T-cell (primary cell): ENCODE results near the gene ADCK1. TPM values are rescaled to one million over a fixed set of nuclear protein-coding genes. Genes with fewer than 3 reads are reported as not detected.
"Not testable (repeated sequence)": the region's sequence is repeated elsewhere in the genome, so short reads cannot be mapped to it uniquely, and the experiment has no call there.

Experiments used
- ATAC-seq, 4 experiments: fragments of 200-7000 bp in 3 of 4; fragments of 150-1000 bp in 1 of 4; cut with Tn5 transposase; replicated peaks in 1 of 4; 1 replicate in 3 of 4; 2 replicates in 1 of 4; pipeline ENCODE4 v1.10.0; 2021; ENCODE audit warnings: moderate library complexity in 3 of 4, mild to moderate bottlenecking in 2 of 4, moderate number of reproducible peaks in 1 of 4
- CTCF ChIA-PET, 2 donors: fragments of 300-600 bp; sonication (Branson Sonifier 250); formaldehyde crosslinking; loops; one replicate each; lab custom pipeline; 2022; ENCODE audit warnings: antibody characterized with exemption in 2 of 2; lab: Charles Lee
- POLR2A ChIA-PET, 2 donors: fragments of 300-600 bp; sonication (Branson Sonifier 250); formaldehyde crosslinking; loops; one replicate each; lab custom pipeline; 2022; ENCODE audit warnings: antibody characterized with exemption in 2 of 2; lab: Charles Lee
- DNase-seq, 35 experiments: peaks; one replicate each; pipeline versions ENCODE4 v3.0.0 to v3.0.0-alpha.2; 2013 to 2023
- H3K27ac ChIP-seq: one replicate; pipeline ENCODE4 v1.5.1; 2013; ENCODE audit warnings: low read length
- H3K27me3 ChIP-seq, 2 experiments: replicated peaks in 1 of 2; 1 replicate in 1 of 2; 2 replicates in 1 of 2; pipeline versions ENCODE4 v1.6.1 to v1.7.0; 2013; ENCODE audit warnings: low read length in 1 of 2, mixed read lengths in 1 of 2; ENCODE audit not compliant: control insufficient read depth in 2 of 2, insufficient read depth in 2 of 2; ENCODE audit errors: extremely low read depth in 1 of 2
- H3K36me3 ChIP-seq, 2 donors: 1 replicate in 1 of 2; 2 replicates in 1 of 2; pipeline versions ENCODE4 v1.6.1 to v1.7.0; 2013; ENCODE audit warnings: low read length in 1 of 2; ENCODE audit not compliant: control insufficient read depth in 2 of 2, insufficient read depth in 1 of 2; ENCODE audit errors: extremely low read depth in 1 of 2
- H3K4me1 ChIP-seq, 2 experiments: 1 replicate in 1 of 2; 2 replicates in 1 of 2; pipeline versions ENCODE4 v1.6.1 to v1.7.0; 2013; ENCODE audit warnings: low read length in 2 of 2, mixed read lengths in 1 of 2; ENCODE audit not compliant: insufficient read depth in 2 of 2, control insufficient read depth in 1 of 2; ENCODE audit errors: extremely low read depth in 1 of 2
- H3K4me3 ChIP-seq, 2 donors: 1 replicate in 1 of 2; 2 replicates in 1 of 2; pipeline versions ENCODE4 v1.5.1 to v1.7.0; 2013; ENCODE audit warnings: mild to moderate bottlenecking in 2 of 2, low read length in 1 of 2, moderate library complexity in 1 of 2; ENCODE audit not compliant: control insufficient read depth in 1 of 2; ENCODE audit errors: extremely low read depth in 1 of 2
- H3K9me3 ChIP-seq: 2 replicates; pipeline ENCODE4 v1.7.0; 2013
- H3K27ac Mint-ChIP-seq, 2 donors: one replicate each; pipeline ENCODE4 v1.8.0; 2020 to 2021; ENCODE audit warnings: mild to moderate bottlenecking in 2 of 2, mixed read lengths in 2 of 2
- H3K27me3 Mint-ChIP-seq, 2 donors: one replicate each; pipeline ENCODE4 v1.8.0; 2021 to 2022; ENCODE audit warnings: mixed read lengths in 2 of 2
- H3K36me3 Mint-ChIP-seq: one replicate; pipeline ENCODE4 v1.8.0; 2021; ENCODE audit warnings: mixed read lengths
- H3K4me1 Mint-ChIP-seq, 3 donors: one replicate each; pipeline ENCODE4 v1.8.0; 2020 to 2022; ENCODE audit warnings: mixed read lengths in 3 of 3, mild to moderate bottlenecking in 1 of 3
- H3K4me3 Mint-ChIP-seq, 3 donors: one replicate each; pipeline ENCODE4 v1.8.0; 2020 to 2022; ENCODE audit warnings: mild to moderate bottlenecking in 3 of 3, mixed read lengths in 3 of 3, moderate library complexity in 3 of 3
- H3K9me3 Mint-ChIP-seq, 3 donors: one replicate each; pipeline ENCODE4 v1.8.0; 2020 to 2022; ENCODE audit warnings: mixed read lengths in 3 of 3
- WGBS: methylation state at CpG from one replicate; pipeline ENCODE4 v1.1.5; 2013; ENCODE audit warnings: missing lambda C conversion rate; ENCODE audit not compliant: insufficient coverage; 5-methylcytosine and 5-hydroxymethylcytosine counted together
- total RNA-seq, 35 experiments: library from RNA in 6 of 35; stranded (reverse) in 6 of 35; fragments of 120-200 nt in 1 of 35; gene quantifications; one replicate each; pipeline versions ENCODE4 v1.2.1 to v1.2.4 and lab custom pipeline; 2013 to 2026

Gene ADCK1
- total RNA-seq, 5 donors from 2014 or later (not counting 1 experiment from before 2014, with no cell fraction given) = 6.3 to 16.1 (median 9.1) TPM

DNA sequence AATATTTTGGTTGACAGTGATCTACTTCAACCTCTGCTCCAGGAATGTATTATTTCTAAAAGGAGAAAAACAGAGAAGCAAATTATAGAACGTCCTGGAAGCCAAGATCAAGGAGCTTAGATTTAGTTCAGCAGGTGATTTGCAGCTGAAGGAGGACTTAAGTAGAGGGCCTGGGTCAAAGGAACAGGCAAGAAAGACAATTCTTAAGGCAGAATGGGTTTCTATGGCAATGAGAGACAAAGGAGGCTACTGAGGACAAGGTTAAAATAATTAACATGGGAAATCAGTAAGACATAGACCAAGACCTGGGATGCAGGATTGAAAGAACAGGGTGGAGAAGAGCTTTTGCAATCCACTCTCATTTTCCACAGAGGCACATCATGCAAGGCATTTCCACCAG is 36.6 kb upstream of the ADCK1 start:
- Mint-ChIP-seq H3K36me3 (peaks cover 6% of the 10 kb centered on the region), H3K4me1 (peaks cover 27 to 31% (median 30%) of the 10 kb centered on the region in 3 donors), H3K27ac (no peak overlapping the region), H3K4me3 (no peak overlapping the region), H3K9me3 (no peaks in the 10 kb centered on the region), H3K27me3 (no peaks in the 10 kb centered on the region)
- CTCF ChIA-PET = no interaction called here
- H3K36me3 ChIP-seq = peaks cover 0 to 2% of the 10 kb centered on the region in 2 donors
- no peak for ATAC-seq
- WGBS = 83% methylated on average over 1 of the region's 1 CpG
- H3K4me3 ChIP-seq = no peak overlapping the region
- no peaks in the 10 kb centered on the region for H3K9me3 ChIP-seq
- H3K27ac ChIP-seq = no peak overlapping the region
- no peaks in the 10 kb centered on the region for H3K27me3 ChIP-seq
- H3K4me1 ChIP-seq = peaks cover 9 to 25% of the 10 kb centered on the region in 2 experiments
- POLR2A ChIA-PET = interaction anchor here in 1 of 2 donors (0.6 kb wide), 1 partner anchor 11 kb away, joined by 6 read pairs; no protein-coding TSS in a partner anchor
- no peak for DNase-seq

DNA sequence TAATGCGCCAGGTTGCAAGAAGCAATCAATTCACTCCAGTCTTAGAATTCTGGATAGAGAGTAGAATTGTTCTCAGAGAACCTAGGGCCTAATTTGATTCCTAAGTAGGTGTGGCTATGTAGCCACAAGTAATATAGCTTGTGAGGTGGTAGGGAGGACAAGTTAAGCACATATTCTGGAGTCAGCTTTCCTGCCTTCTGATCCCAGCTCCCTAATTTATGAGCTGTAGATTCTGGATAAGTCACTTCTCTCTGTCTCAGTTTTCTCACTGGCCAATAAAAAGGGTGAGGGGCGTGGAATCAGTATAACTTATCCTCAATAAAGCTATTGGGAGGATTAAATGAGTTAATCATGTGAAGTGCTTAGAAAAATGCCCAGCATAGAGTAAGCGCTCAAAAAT is 35.9 kb upstream of the ADCK1 start:
- H3K27ac Mint-ChIP-seq = no peak overlapping the region
- H3K9me3 ChIP-seq = no peaks in the 10 kb centered on the region
- DNase-seq (no peak), ATAC-seq (no peak)
- 100% methylated on average over 1 of the region's 3 CpGs for WGBS
- H3K27ac ChIP-seq = no peak overlapping the region
- peaks cover 0 to 2% of the 10 kb centered on the region in 2 donors for H3K36me3 ChIP-seq
- H3K4me3 Mint-ChIP-seq = no peak overlapping the region
- H3K4me1 ChIP-seq = peaks cover 9 to 21% of the 10 kb centered on the region in 2 experiments
- CTCF ChIA-PET = no interaction called here
- H3K4me1 Mint-ChIP-seq = peaks cover 21 to 24% (median 24%) of the 10 kb centered on the region in 3 donors
- no peaks in the 10 kb centered on the region for H3K27me3 Mint-ChIP-seq
- POLR2A ChIA-PET = interaction anchor here in 1 of 2 donors (0.5 kb wide), 1 partner anchor 56 kb away, joined by 4 read pairs; no protein-coding TSS in a partner anchor
- H3K27me3 ChIP-seq = no peaks in the 10 kb centered on the region
- H3K4me3 ChIP-seq = no peak overlapping the region
- no peaks in the 10 kb centered on the region for H3K36me3 Mint-ChIP-seq
- H3K9me3 Mint-ChIP-seq = no peaks in the 10 kb centered on the region

DNA sequence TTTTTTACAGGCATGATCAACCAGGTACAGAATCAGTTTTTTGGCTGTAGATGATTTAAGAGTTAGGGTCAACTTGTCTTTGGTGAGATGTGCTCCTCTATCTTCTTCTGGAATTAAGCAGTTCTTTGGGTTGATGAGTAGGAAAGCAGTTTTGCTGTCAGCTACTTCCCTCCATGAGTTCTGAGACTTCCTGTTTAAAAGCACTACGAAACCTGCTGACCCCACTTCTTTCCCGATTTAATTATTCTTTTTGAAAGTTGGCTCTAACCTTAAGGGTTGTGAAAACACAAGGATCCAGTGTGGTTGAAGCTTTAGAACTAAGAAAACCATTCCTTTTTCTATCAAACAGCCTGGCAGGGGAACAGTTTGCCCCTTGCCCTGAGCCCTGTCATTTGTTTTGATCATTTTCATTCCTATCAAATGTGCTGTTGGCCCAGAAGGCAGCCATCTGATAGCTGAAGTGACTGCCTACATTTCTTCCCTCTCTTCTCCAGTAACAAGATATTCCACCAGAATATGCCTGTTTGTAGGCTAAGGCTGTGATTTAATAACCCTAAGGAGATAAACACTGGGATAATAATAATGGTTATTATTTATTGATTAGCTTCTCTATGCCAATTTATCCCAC is 31.4 kb upstream of the ADCK1 start:
- H3K4me3 ChIP-seq, H3K27ac ChIP-seq, H3K36me3 Mint-ChIP-seq, H3K4me3 Mint-ChIP-seq, H3K36me3 ChIP-seq, DNase-seq, H3K9me3 ChIP-seq, ATAC-seq, H3K27ac Mint-ChIP-seq, H3K9me3 Mint-ChIP-seq, POLR2A ChIA-PET, H3K4me1 ChIP-seq, H3K27me3 ChIP-seq, H3K27me3 Mint-ChIP-seq, H3K4me1 Mint-ChIP-seq: not testable (repeated sequence)
- WGBS = no CpG with 5 or more reads among the region's 2 CpGs
- CTCF ChIA-PET = interaction anchor here in 1 of 2 donors (0.7 kb wide), 1 partner anchor 88 kb away, joined by 4 read pairs; no protein-coding TSS in a partner anchor

DNA sequence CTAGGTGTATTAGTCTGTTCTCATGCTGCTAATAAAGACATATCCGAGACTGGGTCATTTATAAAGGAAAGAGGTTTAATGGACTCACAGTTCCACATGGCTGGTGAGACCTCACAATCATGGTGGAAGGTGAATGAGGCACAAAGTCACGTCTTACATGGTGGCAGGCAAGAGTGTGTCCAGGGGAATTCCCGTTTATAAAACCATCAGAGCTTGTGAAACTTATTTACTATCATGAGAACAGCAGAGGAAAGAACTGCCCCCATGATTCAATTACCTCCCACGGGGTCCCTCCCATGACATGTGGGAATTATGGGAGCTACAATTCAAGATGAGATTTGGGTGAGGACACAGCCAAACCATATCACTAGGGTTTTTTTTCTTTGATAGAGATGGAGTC is 25.9 kb upstream of the ADCK1 start:
- H3K27ac Mint-ChIP-seq, H3K9me3 Mint-ChIP-seq, H3K4me3 Mint-ChIP-seq, H3K36me3 ChIP-seq, H3K9me3 ChIP-seq, H3K27ac ChIP-seq, CTCF ChIA-PET, ATAC-seq, DNase-seq, POLR2A ChIA-PET, H3K36me3 Mint-ChIP-seq, H3K4me1 ChIP-seq, H3K27me3 ChIP-seq, H3K27me3 Mint-ChIP-seq, H3K4me1 Mint-ChIP-seq, H3K4me3 ChIP-seq: not testable (repeated sequence)
- WGBS = 78% methylated on average over 1 of the region's 4 CpGs

DNA sequence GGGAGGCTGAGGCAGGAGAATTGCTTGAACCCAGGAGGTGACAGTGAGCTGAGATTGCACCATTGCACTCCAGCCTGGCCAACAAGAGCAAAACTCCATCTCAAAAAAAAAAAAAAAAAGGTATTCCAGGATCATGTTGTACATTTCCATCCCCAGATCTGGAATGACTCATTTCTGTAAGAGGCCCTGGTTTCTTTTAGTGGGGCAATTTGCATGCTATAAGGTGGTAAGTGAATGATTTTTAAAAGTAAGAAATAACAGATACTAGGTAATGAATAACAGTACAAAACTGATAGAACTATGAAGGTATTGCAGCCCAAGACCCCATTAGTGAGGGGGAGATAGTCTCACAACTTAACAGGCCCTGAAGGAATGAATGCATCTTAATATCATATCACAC is 17.7 kb upstream of the ADCK1 start:
- ATAC-seq = no peak
- H3K36me3 ChIP-seq = no peaks in the 10 kb centered on the region
- no peaks in the 10 kb centered on the region for H3K9me3 Mint-ChIP-seq
- no peak overlapping the region for H3K27ac ChIP-seq
- H3K27ac Mint-ChIP-seq = no peak overlapping the region
- no peak overlapping the region for H3K4me3 ChIP-seq
- H3K9me3 ChIP-seq = no peaks in the 10 kb centered on the region
- DNase-seq = no peak
- H3K4me1 Mint-ChIP-seq = no peaks in the 10 kb centered on the region
- H3K36me3 Mint-ChIP-seq = no peaks in the 10 kb centered on the region
- no peaks in the 10 kb centered on the region for H3K27me3 Mint-ChIP-seq
- ChIA-PET POLR2A (interaction anchor here in 1 of 2 donors (0.6 kb wide), 1 partner anchor 13 kb away, joined by 5 read pairs; no protein-coding TSS in a partner anchor), CTCF (no interaction called here)
- no peaks in the 10 kb centered on the region for H3K4me1 ChIP-seq
- H3K4me3 Mint-ChIP-seq = no peak overlapping the region
- no peaks in the 10 kb centered on the region for H3K27me3 ChIP-seq

DNA sequence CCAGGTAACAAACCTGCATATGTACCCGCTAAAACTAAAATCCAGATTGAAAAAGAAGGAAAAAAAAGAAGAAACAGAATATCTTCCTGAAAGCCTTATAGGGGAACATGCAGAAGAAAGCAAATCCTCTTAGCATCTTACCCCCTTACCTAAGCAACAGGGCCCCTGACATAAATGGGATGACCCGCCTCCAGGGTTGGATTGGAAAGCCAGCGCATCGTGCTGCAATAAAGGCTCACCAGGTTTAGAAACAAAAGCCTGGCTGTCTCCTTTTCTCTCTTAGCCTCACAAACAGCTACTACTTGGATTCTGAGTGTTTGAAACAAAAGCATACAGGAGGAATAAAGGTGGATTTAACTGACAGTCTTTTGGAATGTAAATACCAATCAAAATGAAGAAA is 13.8 kb upstream of the ADCK1 start:
- no peaks in the 10 kb centered on the region for H3K9me3 Mint-ChIP-seq
- H3K36me3 ChIP-seq = no peaks in the 10 kb centered on the region
- peaks cover 0 to 7% of the 10 kb centered on the region in 2 experiments for H3K27me3 ChIP-seq
- no peaks in the 10 kb centered on the region for H3K9me3 ChIP-seq
- no peak overlapping the region for H3K4me3 ChIP-seq
- H3K27me3 Mint-ChIP-seq = peaks cover 4 to 10% of the 10 kb centered on the region in 2 donors
- no peak for DNase-seq
- H3K27ac Mint-ChIP-seq = no peak overlapping the region
- no peaks in the 10 kb centered on the region for H3K4me1 ChIP-seq
- no peaks in the 10 kb centered on the region for H3K36me3 Mint-ChIP-seq
- no peak for ATAC-seq
- H3K4me1 Mint-ChIP-seq = no peaks in the 10 kb centered on the region
- CTCF ChIA-PET = no interaction called here
- no peak overlapping the region for H3K27ac ChIP-seq
- no peak overlapping the region for H3K4me3 Mint-ChIP-seq
- POLR2A ChIA-PET = no interaction called here
- WGBS = no CpG with 5 or more reads among the region's 4 CpGs
